SIG-M5 treated with dmso at 0.1 percent for 504 hours (cell line): ENCODE data around the gene EYS.

ENCODE experiments used
- DNase-seq: peaks from one replicate; lab custom pipeline; 2025; ENCODE audit not compliant: unreplicated experiment; lab: John Stamatoyannopoulos, UW

The EYS gene

GRCh38 chr6:64861039-64861651 is 845.9 kb downstream of the EYS start:
- DNase-seq: no peak

GRCh38 chr6:64860203-64860602 is 846.8 kb downstream of the EYS start:
- no peak for DNase-seq

GRCh38 chr6:64850121-64850520 is 856.9 kb downstream of the EYS start:
- no peak for DNase-seq

GRCh38 chr6:64848467-64848866 is 858.6 kb downstream of the EYS start:
- DNase-seq: no peak

GRCh38 chr6:64847396-64847795 is 859.6 kb downstream of the EYS start:
- no peak for DNase-seq

GRCh38 chr6:64838726-64839125 is 868.3 kb downstream of the EYS start:
- DNase-seq: no peak

- no peak for DNase-seq
Observed at GRCh38 chr6:64831680-64832079, 875.3 kb downstream of the EYS start.

- no peak for DNase-seq
Observed at GRCh38 chr6:64817525-64817924, 889.5 kb downstream of the EYS start.

GRCh38 chr6:64815718-64816117 is 891.3 kb downstream of the EYS start:
- no peak for DNase-seq

- DNase-seq: no peak
Observed at GRCh38 chr6:64812138-64812537, 894.9 kb downstream of the EYS start.

GRCh38 chr6:64811119-64811518 is 895.9 kb downstream of the EYS start:
- no peak for DNase-seq

GRCh38 chr6:64807785-64808184 is 899.2 kb downstream of the EYS start:
- DNase-seq: no peak

- no peak for DNase-seq
Observed at GRCh38 chr6:64803470-64804166, 903.4 kb downstream of the EYS start.

- no peak for DNase-seq
Observed at GRCh38 chr6:64792534-64792933, 914.5 kb downstream of the EYS start.

GRCh38 chr6:64789476-64789875 is 917.5 kb downstream of the EYS start:
- no peak for DNase-seq

GRCh38 chr6:64786736-64787135 is 920.3 kb downstream of the EYS start:
- no peak for DNase-seq

GRCh38 chr6:64782877-64783276 is 924.1 kb downstream of the EYS start:
- DNase-seq: no peak

GRCh38 chr6:64777941-64778785 is 928.9 kb downstream of the EYS start:
- DNase-seq: no peak

GRCh38 chr6:64776359-64776758 is 930.7 kb downstream of the EYS start:
- DNase-seq: no peak

- no peak for DNase-seq
Observed at GRCh38 chr6:64774881-64775280, 932.1 kb downstream of the EYS start.

GRCh38 chr6:64750910-64751309 is 956.1 kb downstream of the EYS start:
- no peak for DNase-seq

- no peak for DNase-seq
Observed at GRCh38 chr6:64737418-64737817, 969.6 kb downstream of the EYS start.
